Liver (tissue), 9 donors: ENCODE measurements around the gene TTC33. TPM values are rescaled to one million over a fixed set of nuclear protein-coding genes. Genes with fewer than 3 reads are reported as not detected.
"Not testable (repeated sequence)": the region's sequence is repeated elsewhere in the genome, so short reads cannot be mapped to it uniquely, and the experiment has no call there.

Experiments
- DNase-seq: peaks from one replicate; pipeline ENCODE4 v3.0.0-alpha.2; 2017; ENCODE audit warnings: low spot score
- H3K27ac ChIP-seq, 2 donors: one replicate each; pipeline ENCODE4 v1.7.0; 2013; ENCODE audit warnings: inconsistent platforms in 2 of 2, low read length in 2 of 2, control low read depth in 1 of 2, low read depth in 1 of 2, mild to moderate bottlenecking in 1 of 2
- H3K27me3 ChIP-seq, 4 donors: one replicate each; pipeline versions ENCODE4 v1.6.1 to v1.7.0; 2013; ENCODE audit warnings: low read length in 3 of 4, inconsistent platforms in 1 of 4, mild to moderate bottlenecking in 1 of 4, moderate library complexity in 1 of 4; ENCODE audit not compliant: control insufficient read depth in 4 of 4, insufficient read depth in 4 of 4
- H3K36me3 ChIP-seq, 4 donors: one replicate each; pipeline versions ENCODE4 v1.6.1 to v1.7.0; 2013; ENCODE audit warnings: low read length in 3 of 4, mild to moderate bottlenecking in 3 of 4, low read depth in 1 of 4, moderate library complexity in 1 of 4; ENCODE audit not compliant: control insufficient read depth in 4 of 4, insufficient read depth in 3 of 4
- H3K4me1 ChIP-seq, 4 donors: one replicate each; pipeline versions ENCODE4 v1.6.1 to v1.7.0; 2013; ENCODE audit warnings: low read length in 3 of 4, mild to moderate bottlenecking in 3 of 4, moderate library complexity in 1 of 4; ENCODE audit not compliant: control insufficient read depth in 4 of 4, insufficient read depth in 4 of 4
- H3K4me3 ChIP-seq, 3 donors: one replicate each; pipeline versions ENCODE4 v1.6.1 to v1.7.0; 2013; ENCODE audit warnings: low read length in 3 of 3, control low read depth in 1 of 3, low read depth in 1 of 3, mild to moderate bottlenecking in 1 of 3
- H3K9ac ChIP-seq, 2 donors: one replicate each; pipeline ENCODE4 v1.7.0; 2013; ENCODE audit warnings: low read length in 2 of 2, mild to moderate bottlenecking in 2 of 2, moderate library complexity in 2 of 2, control low read depth in 1 of 2, low read depth in 1 of 2
- H3K9me3 ChIP-seq, 4 donors: one replicate each; pipeline versions ENCODE4 v1.6.1 to v1.7.0; 2013; ENCODE audit warnings: low read length in 3 of 4; ENCODE audit not compliant: control insufficient read depth in 4 of 4
- ATF3 ChIP-seq: IDR thresholded peaks from 2 replicates; pipeline ENCODE4 v1.6.1; 2016; ENCODE audit warnings: antibody characterized with exemption
- CTCF ChIP-seq: fragments of 150-350 bp; IDR thresholded peaks from 2 replicates; pipeline ENCODE4 v1.5.1; 2017; ENCODE audit warnings: improper control_type of control experiment, low read depth, low read length; ENCODE audit not compliant: missing input control
- EGR1 ChIP-seq, 2 donors: IDR thresholded peaks; 2 replicates each; pipeline ENCODE4 v1.6.1; 2016 to 2018; ENCODE audit warnings: antibody characterized with exemption in 2 of 2, low read depth in 2 of 2
- FOXA1 ChIP-seq: IDR thresholded peaks from 2 replicates; pipeline ENCODE4 v1.6.1; 2016; ENCODE audit warnings: antibody characterized with exemption
- GABPA ChIP-seq, 2 donors: IDR thresholded peaks in 1 of 2; conservative IDR thresholded peaks in 1 of 2; 2 replicates each; pipeline ENCODE4 v1.6.1; 2016; ENCODE audit warnings: antibody characterized with exemption in 2 of 2, mild to moderate bottlenecking in 1 of 2, moderate library complexity in 1 of 2
- HNF4A ChIP-seq, 2 donors: conservative IDR thresholded peaks; 2 replicates each; pipeline ENCODE4 v1.6.1; 2016; ENCODE audit warnings: antibody characterized with exemption in 2 of 2, mild to moderate bottlenecking in 2 of 2
- JUND ChIP-seq, 2 donors: IDR thresholded peaks; 2 replicates each; pipeline ENCODE4 v1.6.1; 2016; ENCODE audit warnings: antibody characterized with exemption in 2 of 2
- MAX ChIP-seq: IDR thresholded peaks from 2 replicates; pipeline ENCODE4 v1.6.1; 2016; ENCODE audit warnings: antibody characterized with exemption
- NR2F2 ChIP-seq: IDR thresholded peaks from 2 replicates; pipeline ENCODE4 v1.6.1; 2016; ENCODE audit warnings: antibody characterized with exemption
- RAD21 ChIP-seq, 2 donors: IDR thresholded peaks; 2 replicates each; pipeline ENCODE4 v1.6.1; 2016; ENCODE audit warnings: antibody characterized with exemption in 2 of 2, mild to moderate bottlenecking in 2 of 2
- REST ChIP-seq: IDR thresholded peaks from 2 replicates; pipeline ENCODE4 v1.6.1; 2016; ENCODE audit warnings: antibody characterized with exemption, mild to moderate bottlenecking
- RXRA ChIP-seq, 2 donors: IDR thresholded peaks; 2 replicates each; pipeline ENCODE4 v1.6.1; 2017 to 2018; ENCODE audit warnings: antibody characterized with exemption in 2 of 2, mild to moderate bottlenecking in 1 of 2
- SP1 ChIP-seq: IDR thresholded peaks from 2 replicates; pipeline ENCODE4 v1.6.1; 2018; ENCODE audit warnings: antibody characterized with exemption, mild to moderate bottlenecking
- TAF1 ChIP-seq: conservative IDR thresholded peaks from 2 replicates; pipeline ENCODE4 v1.6.1; 2016; ENCODE audit warnings: antibody characterized with exemption, mild to moderate bottlenecking
- YY1 ChIP-seq: IDR thresholded peaks from 2 replicates; pipeline ENCODE4 v1.6.1; 2016; ENCODE audit warnings: antibody characterized with exemption, mild to moderate bottlenecking
- ZBTB33 ChIP-seq: IDR thresholded peaks from 2 replicates; pipeline ENCODE4 v1.6.1; 2016; ENCODE audit warnings: antibody characterized with exemption
- WGBS: extraction: QIAGEN DNeasy Blood & Tissue Kit; methylation state at CpG from one replicate; pipeline ENCODE4 v1.1.7; 2013; 5-methylcytosine and 5-hydroxymethylcytosine counted together
- polyA plus RNA-seq, 2 donors: library from polyadenylated mRNA; stranded (reverse) in 1 of 2; unstranded in 1 of 2; fragments of 200-250 nt in 1 of 2; fragments of >200 nt in 1 of 2; fragmentation: Nextera tagmentation in 1 of 2; extraction: Ambion mirVana in 1 of 2; gene quantifications; one replicate each; pipeline versions ENCODE4 v1.2.1 to v1.2.3, GENCODE V29; 2013 to 2015
- total RNA-seq, 2 donors: library from RNA; depleted of rRNA; stranded (reverse); fragments of >200 nt; gene quantifications; one replicate each; pipeline ENCODE4 v1.2.3, GENCODE V29; 2014
- donor health status: healthy.
- donor health status: healthy.
- donor health status: healthy.
- donor health status: healthy.
- donor health status: healthy.

TTC33 gene
- total and polyA plus RNA-seq, 4 donors = 4.3 to 12.0 (median 7.6) TPM

- Histone ChIP-seq H3K27me3 (no peaks in the 10 kb centered on the region), H3K9me3 (no peaks in the 10 kb centered on the region), H3K4me3 (no peak overlapping the region), H3K9ac (no peak overlapping the region), H3K36me3 (no peaks in the 10 kb centered on the region), H3K27ac (no peak overlapping the region), H3K4me1 (no peaks in the 10 kb centered on the region)
- DNase-seq = no peak
- WGBS = 56% methylated on average over 1 of the region's 1 CpG
- TF ChIP-seq ZBTB33 (no peak), TAF1 (no peak), RXRA (IDR thresholded peaks at IDR 0.05) (no peak)
Observed at GRCh38 chr5:40594811-40595210, 160.9 kb downstream of the TTC33 start.

GRCh38 chr5:40591727-40592396, 163.9 kb downstream of the TTC33 start:
- whole genome bisulfite sequencing = 84% methylated on average over 10 of the region's 10 CpGs
- not testable (repeated sequence) for DNase-seq, H3K9ac ChIP-seq, H3K4me3 ChIP-seq, H3K4me1 ChIP-seq, H3K36me3 ChIP-seq, H3K27ac ChIP-seq, H3K9me3 ChIP-seq, H3K27me3 ChIP-seq

- WGBS = 84% methylated on average over 1 of the region's 1 CpG
- no peaks in the 10 kb centered on the region for H3K9me3 ChIP-seq
- H3K27ac ChIP-seq = no peak overlapping the region
- DNase-seq = no peak
- no peaks in the 10 kb centered on the region for H3K27me3 ChIP-seq
- H3K36me3 ChIP-seq = no peaks in the 10 kb centered on the region
- H3K4me3 ChIP-seq = no peak overlapping the region
- no peak overlapping the region for H3K9ac ChIP-seq
- no peaks in the 10 kb centered on the region for H3K4me1 ChIP-seq
- TF ChIP-seq EGR1 (IDR thresholded peaks at IDR 0.05; ENCODE audit: low read depth in 2 of 2) = no peak
- no peak for TF ChIP-seq HNF4A (conservative IDR thresholded peaks at IDR 0.05)
- TF ChIP-seq RAD21 (IDR thresholded peaks at IDR 0.05) = no peak
- no peak for TF ChIP-seq YY1
- TF ChIP-seq REST = no peak
- no peak for TF ChIP-seq GABPA (IDR thresholded peaks at IDR 0.05 in 1 of 2, conservative IDR thresholded peaks at IDR 0.05 in 1 of 2)
- TF ChIP-seq FOXA1 = no peak
- no peak for TF ChIP-seq NR2F2
- TF ChIP-seq MAX = no peak
- no peak for TF ChIP-seq ATF3
- no peak for TF ChIP-seq ZBTB33
- no peak for TF ChIP-seq SP1
- TF ChIP-seq CTCF = no peak
- TF ChIP-seq JUND (IDR thresholded peaks at IDR 0.05) = no peak
- no peak for TF ChIP-seq TAF1
Observed at GRCh38 chr5:40587376-40587775, 168.4 kb downstream of the TTC33 start.
